ENCODE data around the gene TNNT1. TPM values are rescaled to one million over a fixed set of nuclear protein-coding genes. Genes with fewer than 3 reads are reported as not detected.
"Not testable (repeated sequence)": the region's sequence is repeated elsewhere in the genome, so short reads cannot be mapped to it uniquely, and the experiment has no call there.

TNNT1 gene
- total RNA-seq, 1 donor from 2014 or later: 1.2 TPM

DNA sequence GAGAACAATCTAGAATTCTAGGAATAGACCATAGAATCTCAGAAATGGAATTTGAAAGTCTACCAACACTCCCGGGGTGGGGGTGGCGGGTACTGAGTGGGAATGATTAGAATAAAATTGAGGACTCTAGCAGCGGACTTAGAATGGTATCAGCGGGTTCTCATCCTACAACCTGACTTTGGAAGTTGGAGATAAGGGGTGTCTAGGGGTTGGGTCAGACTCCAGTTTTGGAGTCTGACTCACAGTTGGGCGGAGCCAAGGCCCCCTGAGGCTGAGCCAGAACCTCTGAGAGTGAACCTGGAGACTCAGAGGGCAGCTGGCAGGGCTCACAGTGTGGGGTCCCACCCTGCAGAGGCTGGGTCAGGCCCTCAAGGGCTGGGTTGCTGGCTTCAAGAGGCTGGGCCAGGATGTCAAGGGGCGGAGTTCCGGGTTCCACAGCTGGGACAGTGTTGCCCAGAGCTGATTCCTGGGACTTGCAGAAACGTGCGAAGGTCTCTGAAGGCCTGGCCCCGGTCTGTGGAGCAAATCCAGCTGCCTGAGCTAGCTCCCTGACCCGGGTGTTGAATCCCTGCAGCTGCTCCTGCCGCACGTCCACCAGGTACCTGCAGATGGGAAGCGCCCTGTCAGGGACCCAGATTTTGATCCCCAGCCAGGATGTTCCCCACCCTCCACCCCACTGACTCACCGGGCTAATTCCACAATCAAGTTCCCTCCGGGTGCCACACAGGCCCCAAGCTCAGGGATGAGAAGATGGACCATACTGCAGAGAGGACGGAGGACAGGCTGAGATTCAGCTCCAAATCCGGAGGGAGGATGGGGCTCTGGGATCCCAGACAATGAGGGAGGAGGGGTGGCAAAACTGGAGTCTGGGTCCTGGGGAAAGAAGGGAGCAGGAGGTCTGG is 10.1 kb upstream of the TNNT1 start:
- H3K4me3 ChIP-seq: no peak overlapping the region
- no peak for ATAC-seq
- no peaks in the 10 kb centered on the region for H3K9me3 ChIP-seq
- TF ChIP-seq, protein P1, sequence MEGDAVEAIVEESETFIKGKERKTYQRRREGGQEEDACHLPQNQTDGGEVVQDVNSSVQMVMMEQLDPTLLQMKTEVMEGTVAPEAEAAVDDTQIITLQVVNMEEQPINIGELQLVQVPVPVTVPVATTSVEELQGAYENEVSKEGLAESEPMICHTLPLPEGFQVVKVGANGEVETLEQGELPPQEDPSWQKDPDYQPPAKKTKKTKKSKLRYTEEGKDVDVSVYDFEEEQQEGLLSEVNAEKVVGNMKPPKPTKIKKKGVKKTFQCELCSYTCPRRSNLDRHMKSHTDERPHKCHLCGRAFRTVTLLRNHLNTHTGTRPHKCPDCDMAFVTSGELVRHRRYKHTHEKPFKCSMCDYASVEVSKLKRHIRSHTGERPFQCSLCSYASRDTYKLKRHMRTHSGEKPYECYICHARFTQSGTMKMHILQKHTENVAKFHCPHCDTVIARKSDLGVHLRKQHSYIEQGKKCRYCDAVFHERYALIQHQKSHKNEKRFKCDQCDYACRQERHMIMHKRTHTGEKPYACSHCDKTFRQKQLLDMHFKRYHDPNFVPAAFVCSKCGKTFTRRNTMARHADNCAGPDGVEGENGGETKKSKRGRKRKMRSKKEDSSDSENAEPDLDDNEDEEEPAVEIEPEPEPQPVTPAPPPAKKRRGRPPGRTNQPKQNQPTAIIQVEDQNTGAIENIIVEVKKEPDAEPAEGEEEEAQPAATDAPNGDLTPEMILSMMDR (IDR thresholded peaks at IDR 0.05): no peak
- peaks cover 57% of the 10 kb centered on the region for H3K27me3 ChIP-seq
- intact Hi-C loops (cut with DNase I): no loop called here
- H3K27ac ChIP-seq: no peak overlapping the region
- H3K4me1 ChIP-seq: no peaks in the 10 kb centered on the region
- DNase-seq: no peak
- H3K36me3 ChIP-seq: no peaks in the 10 kb centered on the region

DNA sequence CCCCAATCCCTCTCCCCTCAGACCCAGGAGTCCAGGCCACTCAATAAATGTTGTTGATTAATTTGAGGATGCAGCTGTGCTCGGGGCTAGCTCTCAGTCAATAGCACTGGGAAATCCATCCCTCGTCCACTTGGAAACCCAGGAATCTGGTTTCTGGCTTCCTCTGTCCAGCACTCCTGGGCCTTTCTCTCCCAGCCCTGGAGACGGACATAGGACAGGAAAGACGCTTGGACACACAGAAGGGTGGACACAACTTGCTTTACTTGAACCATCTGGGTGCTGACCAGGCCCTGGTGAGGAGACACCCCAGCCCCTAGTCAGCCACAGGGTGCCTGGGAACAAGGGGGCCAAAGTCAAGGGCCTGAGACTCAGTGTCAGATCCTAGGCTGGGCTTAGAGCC is 9.4 kb upstream of the TNNT1 start:
- intact Hi-C loops (cut with DNase I): no loop called here
- H3K27ac ChIP-seq: no peak overlapping the region
- DNase-seq (no peak), ATAC-seq (no peak)
- H3K4me1 ChIP-seq: no peaks in the 10 kb centered on the region
- TF ChIP-seq, protein P1 (IDR thresholded peaks at IDR 0.05): no peak
- H3K27me3 ChIP-seq: peaks cover 51% of the 10 kb centered on the region
- H3K9me3 ChIP-seq: no peaks in the 10 kb centered on the region
- H3K36me3 ChIP-seq: no peaks in the 10 kb centered on the region
- no peak overlapping the region for H3K4me3 ChIP-seq

DNA sequence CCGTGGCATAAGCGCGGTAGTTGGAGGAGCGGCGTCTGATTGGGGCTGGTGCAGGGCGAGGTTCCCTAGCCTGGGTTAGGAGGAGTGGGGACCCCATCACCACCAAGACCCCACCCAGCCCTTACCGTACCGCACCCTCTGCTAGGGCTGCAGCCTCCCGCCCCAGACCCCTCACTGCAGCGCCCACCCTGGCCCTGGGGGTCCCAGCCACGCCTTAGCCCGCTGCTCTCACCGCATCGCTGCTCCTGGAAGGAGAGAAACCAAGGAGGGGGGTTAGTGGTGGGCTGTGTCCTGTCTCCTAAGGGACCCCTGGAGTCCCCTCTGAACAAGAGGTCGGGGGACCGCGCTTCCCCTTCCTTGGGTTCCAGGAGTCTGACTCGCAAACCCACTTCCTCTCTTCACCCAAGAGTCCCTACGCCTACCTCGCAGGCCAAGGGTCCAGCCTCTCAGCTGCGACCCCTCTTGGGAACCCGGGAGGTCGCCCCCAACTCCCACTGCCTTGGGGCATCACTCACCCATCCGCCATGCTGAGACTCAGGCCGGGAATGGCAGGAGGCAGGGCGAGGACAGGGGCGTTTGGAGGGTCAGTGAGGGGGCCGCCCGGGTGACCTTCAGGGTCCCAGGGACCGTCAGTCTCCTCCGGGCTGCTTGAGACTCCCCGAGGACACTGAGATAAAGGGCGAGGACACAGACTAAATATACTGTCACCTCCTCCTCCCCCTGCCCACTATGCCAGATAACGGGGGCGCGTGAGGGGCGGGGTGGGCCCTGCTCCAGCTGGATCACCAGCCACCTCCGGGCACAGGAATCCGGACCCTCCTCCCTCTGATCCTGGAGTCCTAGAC is 8.3 kb upstream of the TNNT1 start, which contains the start of gene TNNI3:
Gene TNNI3 (minus strand): TSS at position 669 of the 845 bp plus-strand sequence. CDS start 143 bp downstream, at position 526.
- TF ChIP-seq, protein P1 (IDR thresholded peaks at IDR 0.05): no peak
- intact Hi-C loops (cut with DNase I): no loop called here
- H3K27me3 ChIP-seq: peaks cover 40% of the 10 kb centered on the region

DNA sequence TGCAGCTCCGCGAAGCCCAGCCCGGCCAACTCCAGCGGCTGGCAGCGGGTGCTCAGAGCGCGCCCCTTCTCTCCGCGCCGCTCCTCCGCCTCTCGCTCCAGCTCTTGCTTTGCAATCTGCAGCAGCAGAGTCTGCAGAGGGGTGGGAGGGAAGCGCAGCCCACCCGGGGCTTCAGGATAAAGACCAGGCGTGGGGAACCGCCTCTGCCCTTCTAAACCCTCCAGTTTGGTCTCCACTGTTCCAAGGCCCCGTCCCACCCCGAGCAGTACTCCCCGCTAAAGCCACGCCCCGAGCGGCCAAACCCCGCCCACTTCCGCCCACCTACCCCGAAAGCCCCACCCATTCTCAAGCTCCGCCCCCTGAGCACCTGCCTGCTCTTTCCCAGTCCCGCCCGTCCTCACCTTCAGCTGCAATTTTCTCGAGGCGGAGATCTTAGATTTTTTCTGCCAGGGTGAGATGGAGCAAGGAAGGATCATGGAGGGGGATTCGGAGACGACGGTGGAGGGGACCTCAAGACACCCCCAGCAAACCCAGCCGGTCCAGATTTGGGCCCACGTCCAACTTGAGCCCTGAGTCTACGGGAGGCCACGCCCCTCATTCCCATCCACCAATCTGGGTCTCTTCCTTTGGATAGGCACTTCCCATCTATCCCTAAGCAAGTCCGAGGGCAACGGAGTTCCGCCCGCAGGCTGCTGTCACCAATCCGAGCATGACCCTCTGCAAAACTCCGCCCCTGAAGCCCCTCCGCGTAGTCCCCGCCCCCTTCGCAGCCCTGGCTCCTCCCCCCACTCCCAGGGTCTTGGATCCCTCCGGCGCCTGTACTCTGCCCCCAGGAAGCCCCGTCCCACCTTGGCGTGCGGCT is 7.4 kb upstream of the TNNT1 start:
- DNase-seq: peak; percentile 79
- ATAC-seq: peak; percentile 54
- Histone ChIP-seq H3K27ac (no peak overlapping the region), H3K36me3 (no peaks in the 10 kb centered on the region), H3K4me3 (no peak overlapping the region), H3K9me3 (no peaks in the 10 kb centered on the region), H3K4me1 (no peaks in the 10 kb centered on the region), H3K27me3 (peaks cover 32% of the 10 kb centered on the region)
- TF ChIP-seq, protein P1 (IDR thresholded peaks at IDR 0.05): no peak
- intact Hi-C loops (cut with DNase I): no loop called here

More for the DNA sequence above, 8.3 kb upstream of the TNNT1 start, which contains the start of gene TNNI3:
- Histone ChIP-seq H3K9me3 (no peaks in the 10 kb centered on the region), H3K4me1 (no peaks in the 10 kb centered on the region), H3K27ac (no peak within 1 kb of the TSS), H3K4me3 (no peak within 1 kb of the TSS), H3K36me3 (no peaks in the 10 kb centered on the region)
- DNase-seq: no peak
- ATAC-seq: no peak

DNA sequence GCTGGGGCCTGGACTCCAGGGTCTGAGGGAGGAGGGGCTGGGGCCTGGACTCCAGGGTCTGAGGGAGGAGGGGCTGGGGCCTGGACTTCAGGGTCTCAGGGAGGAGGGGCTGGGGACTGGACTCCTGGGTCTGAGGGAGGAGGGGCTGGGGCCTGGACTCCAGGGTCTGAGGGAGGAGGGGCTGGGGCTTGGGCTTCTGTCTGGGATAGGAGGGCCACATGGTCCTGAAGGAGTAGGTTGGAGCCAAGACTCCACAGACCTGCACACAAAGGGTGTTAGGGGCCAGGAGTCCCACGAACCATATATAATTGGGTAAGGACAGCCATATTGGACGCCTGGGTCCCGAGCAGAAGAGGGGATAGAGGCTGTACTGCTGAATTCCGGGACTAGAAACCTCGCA is 6.8 kb upstream of the TNNT1 start:
- H3K4me1 ChIP-seq; DNase-seq; H3K27ac ChIP-seq; H3K9me3 ChIP-seq; H3K36me3 ChIP-seq; ATAC-seq; H3K4me3 ChIP-seq; intact Hi-C loops (cut with DNase I): not testable (repeated sequence)
- peaks cover 27% of the 10 kb centered on the region for H3K27me3 ChIP-seq
